Esophagus muscularis mucosa (tissue), 4 donors: ENCODE measurements around the gene SND1. TPM values are rescaled to one million over a fixed set of nuclear protein-coding genes. Genes with fewer than 3 reads are reported as not detected.

ENCODE experiments used
- DNase-seq: peaks from one replicate; pipeline ENCODE4 v3.0.0-alpha.2; 2017; ENCODE audit errors: extremely low spot score
- H3K27ac ChIP-seq, 4 donors: fragments of 200-600 bp; sonication (generic); replicated peaks in 1 of 4; 1 replicate in 3 of 4; 2 replicates in 1 of 4; pipeline ENCODE4 v1.5.1; 2016 to 2019; ENCODE audit warnings: mild to moderate bottlenecking in 1 of 4
- H3K27me3 ChIP-seq, 4 donors: fragments of 200-600 bp; sonication (generic); one replicate each; pipeline versions ENCODE4 v1.5.1 to v1.6.0; 2016 to 2019
- H3K36me3 ChIP-seq, 4 donors: fragments of 200-600 bp; sonication (generic); one replicate each; pipeline ENCODE4 v1.5.1; 2016 to 2019
- H3K4me1 ChIP-seq, 4 donors: fragments of 200-600 bp; sonication (generic); one replicate each; pipeline ENCODE4 v1.5.1; 2016 to 2019
- H3K4me3 ChIP-seq, 4 donors: fragments of 200-600 bp; sonication (generic); 1 replicate in 2 of 4; 2 replicates in 2 of 4; pipeline ENCODE4 v1.5.1; 2016 to 2019; ENCODE audit warnings: mild to moderate bottlenecking in 4 of 4, moderate library complexity in 1 of 4
- H3K9me3 ChIP-seq, 4 donors: fragments of 200-600 bp; sonication (generic); 1 replicate in 3 of 4; 2 replicates in 1 of 4; pipeline ENCODE4 v1.5.1; 2016 to 2019
- EP300 ChIP-seq: sonication (generic); formaldehyde crosslinking; IDR thresholded peaks from one replicate; pipeline ENCODE4 v1.6.1; 2017; ENCODE audit warnings: antibody characterized with exemption
- POLR2A ChIP-seq: fragments of 450-650 bp; IDR thresholded peaks from one replicate; pipeline ENCODE4 v1.6.1; 2017; ENCODE audit warnings: antibody characterized with exemption, moderate library complexity, mild to moderate bottlenecking, low read depth
- POLR2AphosphoS5 ChIP-seq, 2 donors: sonication (generic); formaldehyde crosslinking; IDR thresholded peaks; one replicate each; pipeline ENCODE4 v1.6.1; 2017; ENCODE audit warnings: antibody characterized with exemption in 2 of 2
- WGBS: methylation state at CpG from one replicate; pipeline ENCODE4 v1.1.5; 2018; 5-methylcytosine and 5-hydroxymethylcytosine counted together
- intact Hi-C: fragments of 100-400 bp; cut with DNase I; formaldehyde crosslinking; loops from one replicate; pipeline ENCODE4 v1.15.1; 2023
- total RNA-seq, 4 donors: library from RNA; depleted of rRNA; stranded (reverse); fragments of >200 nt; gene quantifications; one replicate each; pipeline versions ENCODE4 v1.1.0 to v1.2.1, GENCODE V29; 2016
- TF ChIP-seq, protein P1 (sequence below), 3 experiments: fragments of 200-600 bp in 2 of 3; fragments of 450-650 bp in 1 of 3; sonication (generic) in 2 of 3; IDR thresholded peaks; one replicate each; pipeline ENCODE4 v1.5.1; 2017 to 2019; ENCODE audit warnings: antibody characterized with exemption in 3 of 3, mild to moderate bottlenecking in 2 of 3, moderate library complexity in 1 of 3

The SND1 gene
- total RNA-seq, 4 donors from 2014 or later: 71.4 to 91.2 (median 81.3) TPM

DNA sequence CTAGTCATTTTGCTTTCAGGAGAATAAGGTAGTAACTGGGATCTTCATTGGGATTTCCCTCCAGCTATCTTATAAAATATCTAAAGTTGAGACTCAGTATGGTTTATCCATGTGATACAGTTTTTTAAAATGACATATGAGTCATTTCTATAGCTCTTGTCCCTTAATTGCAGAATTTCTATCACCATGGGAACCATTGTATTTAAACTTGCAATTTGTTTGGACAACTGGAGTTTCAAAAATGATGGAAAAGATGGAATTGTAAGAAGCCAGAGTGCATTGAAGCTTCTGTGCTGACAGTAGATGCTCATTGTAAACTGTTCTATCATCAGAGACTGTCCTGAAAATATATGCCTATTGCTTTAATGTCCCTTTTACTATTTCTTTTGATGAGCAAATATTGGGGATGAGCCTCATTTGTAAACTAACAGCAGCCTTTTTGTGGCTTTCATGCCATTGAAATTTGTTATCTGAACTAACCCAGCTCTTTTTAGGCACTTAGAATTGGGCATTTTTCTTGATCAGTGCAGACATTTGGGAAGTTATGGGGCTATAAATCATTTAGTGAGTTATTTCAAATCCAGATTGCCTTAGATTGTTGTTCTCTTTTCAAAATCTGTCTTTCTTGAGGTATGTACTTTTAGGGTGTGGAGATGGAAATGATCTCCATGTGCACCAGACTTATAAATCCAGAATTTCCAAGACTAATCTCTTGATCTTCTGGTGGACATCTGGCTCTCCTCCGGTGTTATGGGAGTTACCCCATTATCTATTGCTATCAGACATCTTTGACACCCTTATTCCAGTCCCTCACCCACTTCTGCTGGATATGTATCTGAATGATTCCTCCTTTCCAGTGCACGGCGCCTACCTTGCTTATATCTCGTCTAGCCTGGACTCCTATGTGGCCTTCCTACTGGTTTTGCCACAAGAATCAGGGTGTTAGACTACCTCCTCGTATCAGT is 159.0 kb downstream of the SND1 start:
- intact Hi-C loops: no loop called here
- 96% methylated on average over 5 of the region's 5 CpGs for WGBS

DNA sequence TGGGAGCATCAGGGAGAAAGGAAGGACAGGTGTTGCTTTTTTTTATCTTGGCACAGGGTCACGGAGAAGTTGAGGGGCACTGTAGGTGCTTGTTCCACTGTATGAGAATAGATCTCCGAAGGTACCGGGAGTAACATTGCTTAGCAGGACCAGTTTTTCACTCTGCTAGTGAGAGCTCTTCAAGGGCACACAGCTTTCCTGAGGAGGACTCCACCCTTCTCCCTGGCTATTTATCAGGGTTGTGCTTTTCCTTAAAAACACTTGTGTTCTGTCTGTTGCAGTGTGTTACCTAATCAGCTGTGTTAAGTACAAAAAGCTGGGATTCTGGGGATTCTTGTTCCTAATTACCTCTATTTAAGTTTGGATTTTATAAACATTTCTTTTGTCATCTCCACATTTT is 160.5 kb downstream of the SND1 start:
- Histone ChIP-seq H3K4me1 (peaks cover 0 to 10% (median 7%) of the 10 kb centered on the region in 4 donors), H3K4me3 (no peak overlapping the region), H3K27ac (no peak overlapping the region), H3K9me3 (no peaks in the 10 kb centered on the region), H3K27me3 (no peaks in the 10 kb centered on the region), H3K36me3 (peaks cover 0 to 17% (median 2%) of the 10 kb centered on the region in 4 donors)
- no peak for TF ChIP-seq POLR2A
- TF ChIP-seq POLR2AphosphoS5 (IDR thresholded peaks at IDR 0.05): no peak
- TF ChIP-seq, protein P1, sequence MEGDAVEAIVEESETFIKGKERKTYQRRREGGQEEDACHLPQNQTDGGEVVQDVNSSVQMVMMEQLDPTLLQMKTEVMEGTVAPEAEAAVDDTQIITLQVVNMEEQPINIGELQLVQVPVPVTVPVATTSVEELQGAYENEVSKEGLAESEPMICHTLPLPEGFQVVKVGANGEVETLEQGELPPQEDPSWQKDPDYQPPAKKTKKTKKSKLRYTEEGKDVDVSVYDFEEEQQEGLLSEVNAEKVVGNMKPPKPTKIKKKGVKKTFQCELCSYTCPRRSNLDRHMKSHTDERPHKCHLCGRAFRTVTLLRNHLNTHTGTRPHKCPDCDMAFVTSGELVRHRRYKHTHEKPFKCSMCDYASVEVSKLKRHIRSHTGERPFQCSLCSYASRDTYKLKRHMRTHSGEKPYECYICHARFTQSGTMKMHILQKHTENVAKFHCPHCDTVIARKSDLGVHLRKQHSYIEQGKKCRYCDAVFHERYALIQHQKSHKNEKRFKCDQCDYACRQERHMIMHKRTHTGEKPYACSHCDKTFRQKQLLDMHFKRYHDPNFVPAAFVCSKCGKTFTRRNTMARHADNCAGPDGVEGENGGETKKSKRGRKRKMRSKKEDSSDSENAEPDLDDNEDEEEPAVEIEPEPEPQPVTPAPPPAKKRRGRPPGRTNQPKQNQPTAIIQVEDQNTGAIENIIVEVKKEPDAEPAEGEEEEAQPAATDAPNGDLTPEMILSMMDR (IDR thresholded peaks at IDR 0.05): no peak
- TF ChIP-seq EP300: no peak
- WGBS: 97% methylated on average over 3 of the region's 3 CpGs
- intact Hi-C loops: no loop called here
- no peak for DNase-seq

More for the DNA sequence above, 159.0 kb downstream of the SND1 start:
- no peak for DNase-seq
- Histone ChIP-seq H3K36me3 (peaks cover 0 to 19% (median 2%) of the 10 kb centered on the region in 4 donors), H3K27me3 (no peaks in the 10 kb centered on the region), H3K4me1 (peaks cover 0 to 10% (median 5%) of the 10 kb centered on the region in 4 donors), H3K9me3 (no peaks in the 10 kb centered on the region), H3K27ac (no peak overlapping the region), H3K4me3 (no peak overlapping the region)
- no peak for TF ChIP-seq POLR2AphosphoS5 (IDR thresholded peaks at IDR 0.05)
- no peak for TF ChIP-seq EP300

DNA sequence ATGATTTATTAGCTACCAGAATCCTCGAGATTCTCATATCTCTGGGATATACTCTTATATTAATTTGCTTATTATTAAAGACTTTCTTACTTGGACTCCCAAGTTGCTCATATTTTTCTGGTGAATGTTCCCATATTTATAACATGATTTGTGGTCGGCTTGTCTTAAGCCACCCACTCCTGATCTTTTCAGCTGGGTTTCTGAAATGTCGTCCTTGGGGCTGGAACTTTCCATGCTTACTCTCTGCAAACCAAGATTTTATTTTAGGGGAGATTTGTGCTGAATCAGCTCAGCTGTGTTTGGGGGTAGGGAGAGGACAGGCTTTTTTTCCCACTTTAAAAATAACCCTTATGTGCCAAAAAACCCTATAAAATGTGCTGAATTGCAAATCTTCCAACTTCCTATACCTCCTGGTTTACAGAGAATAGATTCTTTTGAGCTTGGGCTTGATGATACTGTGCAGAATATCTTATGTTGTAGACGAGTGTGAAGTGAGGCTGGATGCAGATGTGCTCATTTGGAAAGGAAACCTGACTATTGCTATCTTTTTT is 162.1 kb downstream of the SND1 start:
- intact Hi-C loops: no loop called here
- H3K4me3 ChIP-seq: no peak overlapping the region
- no peak for DNase-seq
- TF ChIP-seq, protein P1 (IDR thresholded peaks at IDR 0.05): no peak
- no peak for TF ChIP-seq POLR2A
- TF ChIP-seq EP300: no peak
- TF ChIP-seq POLR2AphosphoS5 (IDR thresholded peaks at IDR 0.05): no peak
- no peaks in the 10 kb centered on the region for H3K9me3 ChIP-seq
- H3K36me3 ChIP-seq: peaks cover 0 to 4% (median 2%) of the 10 kb centered on the region in 4 donors
- peaks cover 0 to 10% (median 7%) of the 10 kb centered on the region in 4 donors for H3K4me1 ChIP-seq
- no peaks in the 10 kb centered on the region for H3K27me3 ChIP-seq
- WGBS: 76% methylated on average over 4 of the region's 4 CpGs
- no peak overlapping the region for H3K27ac ChIP-seq

DNA sequence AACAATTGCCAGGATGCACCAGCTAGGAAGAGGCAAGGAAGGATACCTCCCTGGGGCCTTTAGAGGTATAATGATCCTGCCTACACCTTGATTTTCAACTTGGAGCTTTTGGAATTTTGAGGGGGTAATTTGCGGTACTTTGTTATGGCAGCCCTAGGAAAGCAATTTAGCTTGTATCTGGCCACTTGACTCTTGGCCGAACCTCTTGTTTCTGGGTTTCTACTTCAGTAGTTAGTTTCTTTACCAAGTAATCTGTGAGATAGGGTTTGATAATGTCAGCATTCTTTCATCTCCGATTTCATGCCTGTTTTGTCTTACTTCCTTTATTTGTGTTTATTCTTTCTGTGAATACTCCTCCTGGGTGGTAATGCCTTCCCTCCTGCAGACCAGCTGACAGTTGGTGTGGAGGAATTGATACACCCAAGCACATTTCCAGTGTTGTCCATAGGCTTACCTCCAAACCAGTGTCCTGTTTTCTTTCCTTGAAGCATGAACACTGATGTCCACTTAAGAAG is 163.7 kb downstream of the SND1 start:
- H3K27me3 ChIP-seq: no peaks in the 10 kb centered on the region
- H3K4me1 ChIP-seq: peaks cover 0 to 12% (median 8%) of the 10 kb centered on the region in 4 donors
- intact Hi-C loops: no loop called here
- no peaks in the 10 kb centered on the region for H3K36me3 ChIP-seq
- H3K4me3 ChIP-seq: no peak overlapping the region
- DNase-seq: no peak
- TF ChIP-seq EP300: no peak
- no peak for TF ChIP-seq POLR2A
- TF ChIP-seq, protein P1 (IDR thresholded peaks at IDR 0.05): no peak
- TF ChIP-seq POLR2AphosphoS5 (IDR thresholded peaks at IDR 0.05): no peak
- 86% methylated on average over 3 of the region's 3 CpGs for WGBS
- H3K27ac ChIP-seq: no peak overlapping the region
- no peaks in the 10 kb centered on the region for H3K9me3 ChIP-seq
